HepG2 (cell line): ENCODE measurements around the gene LRRC4C. TPM values are rescaled to one million over a fixed set of nuclear protein-coding genes. Genes with fewer than 3 reads are reported as not detected.

ENCODE experiments used
- ATAC-seq: fragments of 200-7000 bp; cut with Tn5 transposase; 3 replicates; pipeline ENCODE4 v1.9.1; 2020; ENCODE audit warnings: mild to moderate bottlenecking, moderate library complexity
- BruUV-seq: library from RNA; stranded (reverse); fragments of 400-500 nt; replicated peaks from 2 replicates; lab custom pipeline; 2021; lab: Mats Ljungman, UMichigan
- CTCF ChIA-PET: fragments of 300-600 bp; formaldehyde crosslinking; extraction: SDS; loops from one replicate; lab custom pipeline; 2021; ENCODE audit warnings: low total read pairs, inconsistent platforms, low intra/inter-chr PET ratio; lab: Yijun Ruan, JAX
- POLR2A ChIA-PET: fragments of 350-600 bp; sonication (Branson Sonifier 250); formaldehyde crosslinking; loops from one replicate; lab custom pipeline; 2020; ENCODE audit warnings: antibody characterized with exemption, inconsistent platforms; lab: Yijun Ruan, JAX
- DNase-seq: peaks from one replicate; pipeline ENCODE4 v3.0.0-alpha.2; 2015; ENCODE audit warnings: low spot score
- FAIRE-seq: peaks from 3 replicates; lab custom pipeline; 2011; peaks lifted over from hg19 to GRCh38; lab: Jason Lieb, UNC
- H2AFZ ChIP-seq: one replicate; pipeline ENCODE4 v1.6.1; 2011; ENCODE audit warnings: low read length, inconsistent platforms
- H3K27ac ChIP-seq: fragments of 300-600 bp; 3 replicates; pipeline ENCODE4 v1.8.0; 2011; ENCODE audit warnings: mixed run types, mild to moderate bottlenecking, mixed read lengths, low read length, inconsistent platforms; ENCODE audit not compliant: insufficient read depth; ENCODE audit errors: extremely low read length
- H3K27me3 ChIP-seq, 2 experiments: fragments of 200-600 bp in 1 of 2; 2 replicates in 1 of 2; 3 replicates in 1 of 2; pipeline versions ENCODE4 v1.6.0 to v1.8.0; 2011; ENCODE audit warnings: low read length in 2 of 2, mild to moderate bottlenecking in 2 of 2, moderate library complexity in 2 of 2, inconsistent platforms in 1 of 2; ENCODE audit not compliant: insufficient read depth in 2 of 2, control insufficient read depth in 1 of 2
- H3K36me3 ChIP-seq, 2 experiments: fragments of 200-600 bp in 1 of 2; replicated peaks in 1 of 2; 2 replicates in 1 of 2; 3 replicates in 1 of 2; pipeline versions ENCODE4 v1.5.1 to v1.8.0; 2011; ENCODE audit warnings: low read length in 2 of 2, inconsistent platforms in 1 of 2; ENCODE audit not compliant: insufficient read depth in 2 of 2, control insufficient read depth in 1 of 2
- H3K4me1 ChIP-seq: 2 replicates; pipeline ENCODE4 v1.5.1; 2012; ENCODE audit warnings: low read length, inconsistent platforms; ENCODE audit not compliant: insufficient read depth
- H3K4me2 ChIP-seq: 2 replicates; pipeline ENCODE4 v1.6.0; 2011; ENCODE audit warnings: low read depth, low read length, inconsistent platforms
- H3K4me3 ChIP-seq, 3 experiments: fragments of 200-600 bp in 1 of 3; sonication (generic), shearing (Covaris generic) in 1 of 3; replicated peaks in 1 of 3; 2 replicates each; pipeline ENCODE4 v1.5.1; 2011 to 2016; ENCODE audit warnings: low read length in 3 of 3, inconsistent platforms in 2 of 3, low read depth in 2 of 3, mild to moderate bottlenecking in 2 of 3, control low read depth in 1 of 3, mixed read lengths in 1 of 3; ENCODE audit not compliant: insufficient read depth in 1 of 3
- H3K79me2 ChIP-seq: one replicate; pipeline ENCODE4 v1.6.1; 2011; ENCODE audit warnings: low read length, inconsistent platforms; ENCODE audit not compliant: insufficient read depth
- H3K9ac ChIP-seq: 2 replicates; pipeline ENCODE4 v1.6.0; 2011; ENCODE audit warnings: mild to moderate bottlenecking, low read depth, low read length, inconsistent platforms; ENCODE audit not compliant: insufficient read depth
- H3K9me3 ChIP-seq: 2 replicates; pipeline ENCODE4 v1.5.1; 2012; ENCODE audit warnings: mild to moderate bottlenecking, low read length
- H4K20me1 ChIP-seq: 2 replicates; pipeline ENCODE4 v1.6.0; 2011; ENCODE audit warnings: inconsistent platforms, mild to moderate bottlenecking, low read length, moderate library complexity; ENCODE audit not compliant: insufficient read depth
- CSRNP1 ChIP-seq: sonication (generic); formaldehyde crosslinking; IDR thresholded peaks from 2 replicates; pipeline ENCODE4 v1.8.1; 2023; ENCODE audit warnings: mild to moderate bottlenecking, missing genetic modification reagents
- ETV6 ChIP-seq: sonication (generic); formaldehyde crosslinking; conservative IDR thresholded peaks from 2 replicates; pipeline ENCODE4 v1.4.0; 2020; ENCODE audit warnings: missing genetic modification reagents
- HDAC6 ChIP-seq: fragments of 200-600 bp; sonication (generic); IDR thresholded peaks from 2 replicates; pipeline ENCODE4 v1.7.0; 2017; ENCODE audit warnings: mild to moderate bottlenecking, antibody characterized with exemption, low read length, low read depth
- HOMEZ ChIP-seq: IDR thresholded peaks from 2 replicates; pipeline ENCODE4 v1.6.1; 2016; ENCODE audit warnings: low read depth
- HOXA5 ChIP-seq: sonication (generic); formaldehyde crosslinking; IDR thresholded peaks from 2 replicates; pipeline ENCODE4 v1.4.0; 2020; ENCODE audit warnings: missing genetic modification reagents
- KLF13 ChIP-seq: sonication (generic); formaldehyde crosslinking; IDR thresholded peaks from 2 replicates; pipeline ENCODE4 v1.4.0; 2020; ENCODE audit warnings: mild to moderate bottlenecking, missing genetic modification reagents
- SCMH1 ChIP-seq: sonication (generic); formaldehyde crosslinking; IDR thresholded peaks from 2 replicates; pipeline ENCODE4 v1.9.0; 2021; ENCODE audit warnings: missing genetic modification reagents, mild to moderate bottlenecking, borderline replicate concordance
- ZBTB2 ChIP-seq: sonication (generic); formaldehyde crosslinking; IDR thresholded peaks from 2 replicates; pipeline ENCODE4 v1.8.0; 2022; ENCODE audit warnings: low read depth, missing genetic modification reagents
- ZNF556 ChIP-seq: sonication (generic); formaldehyde crosslinking; IDR thresholded peaks from 2 replicates; pipeline ENCODE4 v1.4.0; 2020; ENCODE audit warnings: mild to moderate bottlenecking, missing genetic modification reagents, borderline replicate concordance
- ZNF746 ChIP-seq: sonication (generic); formaldehyde crosslinking; IDR thresholded peaks from 2 replicates; pipeline ENCODE4 v1.8.0; 2022; ENCODE audit warnings: mild to moderate bottlenecking, missing genetic modification reagents
- ZNF788 ChIP-seq: sonication (generic); formaldehyde crosslinking; IDR thresholded peaks from 2 replicates; pipeline ENCODE4 v1.5.0; 2020; ENCODE audit warnings: mild to moderate bottlenecking, missing genetic modification reagents, borderline replicate concordance
- WGBS: methylation state at CpG from one replicate; pipeline ENCODE4 v1.1.6; 2017; ENCODE audit warnings: low lambda C conversion rate; 5-methylcytosine and 5-hydroxymethylcytosine counted together
- in situ Hi-C: cut with HindIII; loops from 2 replicates; pipeline ENCODE4 v1.10.0; 2017; ENCODE audit warnings: low pct_unique_long_range_greater_than_20kb; ENCODE audit not compliant: extremely low pct_ligation_motif_present
- intact Hi-C: fragments of 100-400 bp; cut with micrococcal nuclease; formaldehyde crosslinking; loops from one replicate; pipeline ENCODE4 v1.10.0; 2022; ENCODE audit not compliant: unreplicated experiment
- polyA plus RNA-seq, 8 experiments: library from polyadenylated mRNA; depleted of rRNA in 3 of 8; stranded (reverse) in 7 of 8; unstranded in 1 of 8; fragments of >200 nt; fragmentation: Illumina TruSeq in 4 of 8; extraction: Trizol in 4 of 8; gene quantifications; 2 replicates each; pipeline versions ENCODE4 v1.2.1 to v1.2.3, GENCODE V29; 2011 to 2016; ENCODE audit warnings: low read depth in 4 of 8, missing spikeins in 1 of 8, mixed read lengths in 1 of 8; ENCODE audit not compliant: insufficient read depth in 1 of 8
- total RNA-seq, 5 experiments: library from RNA; depleted of rRNA; stranded (reverse); fragments of >200 nt; fragmentation: Illumina TruSeq; extraction: Trizol; gene quantifications; 2 replicates each; pipeline ENCODE4 v1.2.3, GENCODE V29; 2016; ENCODE audit warnings: low read depth in 1 of 5

LRRC4C gene
- total and polyA plus RNA-seq, 2 of the 13 experiments (the other 11 are each of a cell fraction or from before 2014, with no cell fraction given), result not detected

GRCh38 chr11:40276960-40277359 lies 1182.5 kb downstream of the LRRC4C start:
- in situ Hi-C loops, result no loop called here

More at GRCh38 chr11:40276960-40277359, 1182.5 kb downstream of the LRRC4C start:
- no peak overlapping the region for H3K9ac ChIP-seq
- H3K9me3 ChIP-seq, result no peaks in the 10 kb centered on the region
- TF ChIP-seq SCMH1, result no peak
- TF ChIP-seq ZNF556 (CRISPR knock-in tag), result no peak
- no peak for TF ChIP-seq CSRNP1 (CRISPR knock-in tag)
- TF ChIP-seq ZBTB2 (CRISPR knock-in tag), result no peak
- TF ChIP-seq ZNF746, result no peak
- no peak for TF ChIP-seq ETV6 (CRISPR knock-in tag)
- no peak for TF ChIP-seq KLF13 (CRISPR knock-in tag)
- TF ChIP-seq ZNF788 (CRISPR knock-in tag), result no peak
- TF ChIP-seq HDAC6, result no peak
- no peak for TF ChIP-seq HOMEZ (CRISPR knock-in tag)
- no peak for TF ChIP-seq HOXA5 (CRISPR knock-in tag)
- no peak for FAIRE-seq
- POLR2A ChIA-PET, result no interaction called here
- H3K4me3 ChIP-seq, result no peak overlapping the region
- H3K27ac ChIP-seq, result no peak overlapping the region
- CTCF ChIA-PET, result no interaction called here
- H3K79me2 ChIP-seq, result no peaks in the 10 kb centered on the region
- H3K4me2 ChIP-seq, result no peak overlapping the region
- no peak for DNase-seq
- no peaks in the 10 kb centered on the region for H3K36me3 ChIP-seq
- BruUV-seq, result no TSS peak
- H3K27me3 ChIP-seq, result no peaks in the 10 kb centered on the region
- no peak for ATAC-seq
- no peaks in the 10 kb centered on the region for H3K4me1 ChIP-seq
- no peak overlapping the region for H2AFZ ChIP-seq
- WGBS, result 90% methylated on average over 1 of the region's 1 CpG
- no peaks in the 10 kb centered on the region for H4K20me1 ChIP-seq
- intact Hi-C loops, result no loop called here
